Measurements from ENCODE around the gene FARS2. TPM values are rescaled to one million over a fixed set of nuclear protein-coding genes. Genes with fewer than 3 reads are reported as not detected.
"Not testable (repeated sequence)": the region's sequence is repeated elsewhere in the genome, so short reads cannot be mapped to it uniquely, and the experiment has no call there.

FARS2 gene
- total and polyA plus RNA-seq, 7 donors, result 10.6 to 17.5 (median 14.4) TPM

DNA sequence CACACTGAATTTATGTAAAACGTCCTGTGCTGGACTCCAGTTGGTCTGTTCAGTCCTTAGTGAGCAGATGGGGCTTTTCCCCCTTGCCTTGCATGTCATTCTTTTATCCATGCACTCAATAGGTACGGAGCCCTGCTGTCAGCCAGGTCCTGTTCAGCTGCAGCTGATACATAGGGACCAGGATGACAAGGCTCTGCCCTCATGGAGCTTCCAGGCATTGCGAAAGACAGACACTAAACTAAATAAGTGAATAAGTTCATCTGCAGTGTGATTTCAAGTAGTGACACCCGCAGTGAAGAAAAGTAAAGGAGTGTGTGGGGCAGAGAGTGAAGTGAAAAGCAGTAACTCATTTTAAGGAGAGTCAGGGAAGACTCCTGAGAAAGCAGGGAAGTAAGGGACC, 421.2 kb downstream of the FARS2 start:
- Histone ChIP-seq H3K4me3 (no peak overlapping the region), H3K27me3 (ENCODE audit: insufficient read depth in 3 of 3, low read length in 2 of 3) (no peaks in the 10 kb centered on the region), H3K27ac (no peak overlapping the region), H3K4me1 (no peaks in the 10 kb centered on the region), H3K36me3 (ENCODE audit: insufficient read depth in 1 of 2, low read depth in 1 of 2) (no peaks in the 10 kb centered on the region), H3K9me3 (peaks cover 2% of the 10 kb centered on the region)
- DNase-seq (no peak), ATAC-seq (no peak)
- no peak for TF ChIP-seq CTCF (IDR thresholded peaks at IDR 0.05)
- WGBS, 3 donors, result 86 to 95% (median 87%) methylated on average over 4 of the region's 4 CpGs
- intact Hi-C loops (cut with DNase I), result no loop called here

DNA sequence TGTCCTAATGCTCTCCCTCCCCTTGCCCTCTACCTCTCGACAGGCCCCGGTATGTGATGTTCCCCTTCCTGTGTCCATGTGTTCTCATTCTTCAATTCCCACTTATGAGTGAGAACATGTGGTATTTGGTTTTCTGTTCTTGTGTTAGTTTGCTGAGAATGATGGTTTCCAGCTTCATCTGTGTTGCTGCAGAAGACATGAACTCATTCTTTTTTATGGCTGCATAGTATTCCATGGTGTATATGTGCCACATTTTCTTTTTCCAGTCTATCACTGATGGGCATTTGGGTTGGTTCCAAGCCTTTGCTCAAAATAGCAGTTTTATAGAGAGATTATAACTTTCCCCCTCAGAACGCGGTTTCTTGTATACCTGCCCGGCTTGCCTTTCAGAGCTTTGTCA, 422.4 kb downstream of the FARS2 start:
- DNase-seq; ATAC-seq; H3K36me3 ChIP-seq (ENCODE audit: insufficient read depth in 1 of 2, low read depth in 1 of 2); H3K27ac ChIP-seq; H3K4me3 ChIP-seq; intact Hi-C loops (cut with DNase I); H3K4me1 ChIP-seq; H3K27me3 ChIP-seq (ENCODE audit: insufficient read depth in 3 of 3, low read length in 2 of 3); H3K9me3 ChIP-seq: not testable (repeated sequence)
- WGBS, 3 donors, result 75 to 82% (median 77%) methylated on average over 5 of the region's 5 CpGs

- 88% methylated on average over 6 of the region's 6 CpGs for WGBS, 3 donors
- ATAC-seq (no peak), DNase-seq (no peak)
- H3K4me1 ChIP-seq, result no peaks in the 10 kb centered on the region
- H3K36me3 ChIP-seq (ENCODE audit: insufficient read depth in 1 of 2, low read depth in 1 of 2), result no peaks in the 10 kb centered on the region
- H3K9me3 ChIP-seq, result peaks cover 3% of the 10 kb centered on the region
- TF ChIP-seq CTCF (IDR thresholded peaks at IDR 0.05), result no peak
- H3K27me3 ChIP-seq (ENCODE audit: insufficient read depth in 3 of 3, low read length in 2 of 3), result no peaks in the 10 kb centered on the region
- no peak overlapping the region for H3K4me3 ChIP-seq
- no peak overlapping the region for H3K27ac ChIP-seq
- intact Hi-C loops (cut with DNase I), result no loop called here
These were observed 423.2 kb downstream of the FARS2 start for GRCh38 chr6:5684320-5685053.

- TF ChIP-seq CTCF (IDR thresholded peaks at IDR 0.05), result no peak
- ATAC-seq (no peak), DNase-seq (no peak)
- no peak overlapping the region for H3K27ac ChIP-seq
- intact Hi-C loops (cut with DNase I), result no loop called here
- no peaks in the 10 kb centered on the region for H3K9me3 ChIP-seq
- WGBS, 3 donors, result 86 to 88% (median 87%) methylated on average over 13 of the region's 13 CpGs
- H3K4me3 ChIP-seq, result no peak overlapping the region
- no peaks in the 10 kb centered on the region for H3K4me1 ChIP-seq
- no peaks in the 10 kb centered on the region for H3K27me3 ChIP-seq (ENCODE audit: insufficient read depth in 3 of 3, low read length in 2 of 3)
- no peaks in the 10 kb centered on the region for H3K36me3 ChIP-seq (ENCODE audit: insufficient read depth in 1 of 2, low read depth in 1 of 2)
These were observed 432.2 kb downstream of the FARS2 start for GRCh38 chr6:5693225-5694145.
